GM19351 (cell line): ENCODE measurements around the gene PLXNA3.

ENCODE experiments used
- ATAC-seq: cut with Tn5 transposase; IDR thresholded peaks from one replicate; pipeline ENCODE4 v1.9.1; 2021; ENCODE audit warnings: mild to moderate bottlenecking, moderate library complexity; ENCODE audit not compliant: unreplicated experiment

Gene PLXNA3

GRCh38 chrX:154457491-154458115, 478 bp upstream of the PLXNA3 start:
- peak; percentile 62 for ATAC-seq

GRCh38 chrX:154458954-154459778, 1.1 kb downstream of the PLXNA3 start:
- ATAC-seq = no peak

GRCh38 chrX:154459832-154460231, 1.8 kb downstream of the PLXNA3 start:
- ATAC-seq = no peak

GRCh38 chrX:154460326-154460725, 2.2 kb downstream of the PLXNA3 start:
- ATAC-seq = no peak

- no peak for ATAC-seq
Measured at GRCh38 chrX:154462396-154462795, 4.3 kb downstream of the PLXNA3 start.

- no peak for ATAC-seq
Measured at GRCh38 chrX:154463611-154464220, 5.6 kb downstream of the PLXNA3 start.

GRCh38 chrX:154464806-154465365, 6.8 kb downstream of the PLXNA3 start:
- no peak for ATAC-seq

- ATAC-seq = no peak
Measured at GRCh38 chrX:154465601-154466000, 7.5 kb downstream of the PLXNA3 start.

- ATAC-seq = no peak
Measured at GRCh38 chrX:154466036-154466435, 8.0 kb downstream of the PLXNA3 start.

GRCh38 chrX:154466907-154467306, 8.8 kb downstream of the PLXNA3 start:
- ATAC-seq = no peak

GRCh38 chrX:154467556-154467955, 9.5 kb downstream of the PLXNA3 start:
- no peak for ATAC-seq

- ATAC-seq = no peak
Measured at GRCh38 chrX:154468217-154468616, 10.1 kb downstream of the PLXNA3 start.

GRCh38 chrX:154469114-154469513, 11.0 kb downstream of the PLXNA3 start:
- ATAC-seq = no peak

- no peak for ATAC-seq
Measured at GRCh38 chrX:154469880-154470279, 11.8 kb downstream of the PLXNA3 start.

- no peak for ATAC-seq
Measured at GRCh38 chrX:154470434-154470833, 12.4 kb downstream of the PLXNA3 start.

- no peak for ATAC-seq
Measured at GRCh38 chrX:154470914-154471568, 13.0 kb downstream of the PLXNA3 start.

GRCh38 chrX:154471839-154472684, 14.0 kb downstream of the PLXNA3 start:
- no peak for ATAC-seq

- no peak for ATAC-seq
Measured at GRCh38 chrX:154472685-154473632, 14.9 kb downstream of the PLXNA3 start.

GRCh38 chrX:154473683-154474082, 15.6 kb downstream of the PLXNA3 start:
- ATAC-seq = no peak
